HG03520 (cell line): Measurements from ENCODE around the gene COLGALT1.
"Not testable (repeated sequence)": the region's sequence is repeated elsewhere in the genome, so short reads cannot be mapped to it uniquely, and the experiment has no call there.

Experiments used
- ATAC-seq: cut with Tn5 transposase; IDR thresholded peaks from one replicate; pipeline ENCODE4 v1.9.1; 2021; ENCODE audit warnings: mild to moderate bottlenecking, moderate library complexity; ENCODE audit not compliant: unreplicated experiment

Gene COLGALT1

DNA sequence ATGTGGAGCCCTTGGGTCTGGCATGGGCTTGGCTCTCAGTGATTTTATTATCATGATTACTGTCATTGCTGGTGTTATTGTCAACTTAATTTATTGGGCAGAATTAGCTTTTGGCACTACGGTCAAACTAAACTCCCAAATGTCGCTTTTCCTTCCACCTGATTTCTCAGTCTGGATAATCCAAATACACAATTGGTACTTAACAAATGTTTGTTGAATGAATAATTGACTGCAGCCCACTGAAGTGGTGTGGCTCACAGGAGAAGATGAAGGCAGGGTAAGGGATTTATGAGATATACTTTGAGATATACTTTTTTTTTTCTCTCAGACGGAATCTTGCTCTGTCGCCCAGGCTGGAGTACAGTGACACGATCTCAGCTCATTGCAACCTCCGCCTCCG is 1.5 kb downstream of the COLGALT1 start:
- ATAC-seq = no peak

DNA sequence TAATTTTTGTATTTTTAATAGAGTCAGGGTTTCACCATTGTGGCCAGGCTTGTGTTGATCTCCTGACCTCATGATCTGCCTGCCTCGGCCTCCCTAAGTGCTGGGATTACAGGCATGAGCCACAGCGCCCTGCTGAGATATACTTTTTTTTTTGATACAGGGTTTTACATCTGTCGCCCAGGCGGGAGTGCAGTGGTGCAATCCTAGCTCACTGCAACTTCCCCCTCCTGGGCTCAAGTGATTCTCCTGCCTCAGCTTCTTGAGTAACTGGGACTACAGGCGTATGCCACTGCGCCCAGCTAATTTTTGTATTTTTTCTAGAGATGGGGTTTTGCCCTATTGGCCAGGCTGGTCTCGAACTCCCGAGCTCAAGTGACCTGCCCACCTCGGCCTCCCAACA is 2.0 kb downstream of the COLGALT1 start:
- no peak for ATAC-seq

GRCh38 chr19:17560205-17560595 is 4.8 kb downstream of the COLGALT1 start:
- no peak for ATAC-seq

- ATAC-seq = no peak
These were observed 6.6 kb downstream of the COLGALT1 start for GRCh38 chr19:17562097-17562496.

- ATAC-seq = no peak
These were observed 7.1 kb downstream of the COLGALT1 start for GRCh38 chr19:17562561-17562960.

DNA sequence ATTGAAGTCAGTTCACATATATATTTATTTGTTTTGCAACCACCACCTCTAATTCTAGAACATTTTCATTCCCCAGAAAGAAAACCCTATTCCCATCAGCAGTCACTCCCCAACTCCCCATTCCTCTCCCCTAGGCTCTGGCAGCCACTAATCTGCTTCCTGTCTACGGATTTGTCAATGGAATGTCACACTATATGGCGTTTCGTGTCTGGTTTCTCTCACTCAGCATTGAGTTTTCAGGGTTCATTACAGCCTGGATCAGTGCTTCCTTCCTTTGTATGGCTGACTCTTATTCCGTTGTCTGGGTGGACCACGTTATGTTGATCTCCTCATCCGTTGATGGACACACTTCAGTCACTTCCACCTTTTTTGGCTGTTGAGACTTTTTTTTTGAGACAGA is 9.3 kb downstream of the COLGALT1 start:
- ATAC-seq = no peak

- ATAC-seq = no peak
These were observed 10.2 kb downstream of the COLGALT1 start for GRCh38 chr19:17565611-17566010.

GRCh38 chr19:17567940-17568339 is 12.5 kb downstream of the COLGALT1 start:
- no peak for ATAC-seq

DNA sequence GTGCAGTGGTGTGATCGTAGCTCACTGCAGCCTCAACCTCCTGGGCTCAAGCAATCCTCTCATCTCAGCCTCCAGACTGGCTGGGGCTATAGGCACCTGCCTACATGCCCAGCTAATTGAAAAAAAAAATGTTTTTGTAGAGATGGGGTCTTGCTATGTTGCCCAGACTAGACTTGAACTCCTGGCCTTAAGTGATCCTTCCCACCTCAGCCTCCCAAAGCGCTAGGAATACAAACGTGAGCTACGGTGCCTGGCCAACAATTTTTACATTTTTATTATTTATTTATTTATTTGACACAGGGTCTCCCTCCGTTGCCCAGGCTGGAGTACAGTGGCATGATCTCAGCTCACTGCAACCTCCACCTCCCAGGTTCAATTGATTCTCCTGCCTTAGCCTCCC is 14.8 kb downstream of the COLGALT1 start:
- not testable (repeated sequence) for ATAC-seq

DNA sequence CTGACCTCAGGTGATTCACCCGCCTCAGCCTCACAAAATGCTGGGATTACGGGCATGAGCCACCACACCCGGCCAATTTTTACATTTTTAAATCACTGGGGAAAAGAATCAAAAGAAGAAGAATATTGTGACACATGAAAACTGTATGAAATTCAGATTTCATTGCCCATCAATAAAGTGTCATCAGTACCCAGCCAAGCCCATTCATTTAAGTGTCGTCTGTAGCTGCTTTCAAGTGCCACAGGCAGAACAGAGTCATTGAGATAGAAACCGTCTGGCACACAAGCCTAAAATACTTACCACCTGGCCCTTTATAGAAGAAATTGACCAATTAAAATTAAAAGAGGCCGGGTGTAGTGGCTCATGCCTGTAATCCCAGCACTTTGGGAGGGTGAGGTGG is 15.3 kb downstream of the COLGALT1 start:
- no peak for ATAC-seq

DNA sequence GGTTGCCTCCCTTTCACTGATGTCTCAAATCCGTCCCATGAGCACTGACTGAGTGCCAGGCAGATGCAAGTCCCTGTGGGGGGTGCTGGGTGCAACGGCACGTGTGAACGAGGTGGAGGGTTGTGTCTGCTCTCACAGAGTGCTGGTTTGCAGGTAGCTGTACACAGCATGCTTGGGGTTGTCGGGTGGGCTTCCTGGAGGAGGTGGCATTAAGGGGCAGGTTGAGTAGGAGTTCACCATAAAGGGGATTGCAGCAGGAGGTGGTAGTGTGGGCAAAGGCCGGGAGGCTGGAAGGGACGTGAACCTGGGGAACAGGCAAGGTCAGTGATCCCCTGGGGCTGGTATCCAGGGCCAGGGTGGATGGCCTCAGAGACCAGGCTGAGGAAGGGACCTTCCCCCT is 17.2 kb downstream of the COLGALT1 start:
- ATAC-seq = no peak

DNA sequence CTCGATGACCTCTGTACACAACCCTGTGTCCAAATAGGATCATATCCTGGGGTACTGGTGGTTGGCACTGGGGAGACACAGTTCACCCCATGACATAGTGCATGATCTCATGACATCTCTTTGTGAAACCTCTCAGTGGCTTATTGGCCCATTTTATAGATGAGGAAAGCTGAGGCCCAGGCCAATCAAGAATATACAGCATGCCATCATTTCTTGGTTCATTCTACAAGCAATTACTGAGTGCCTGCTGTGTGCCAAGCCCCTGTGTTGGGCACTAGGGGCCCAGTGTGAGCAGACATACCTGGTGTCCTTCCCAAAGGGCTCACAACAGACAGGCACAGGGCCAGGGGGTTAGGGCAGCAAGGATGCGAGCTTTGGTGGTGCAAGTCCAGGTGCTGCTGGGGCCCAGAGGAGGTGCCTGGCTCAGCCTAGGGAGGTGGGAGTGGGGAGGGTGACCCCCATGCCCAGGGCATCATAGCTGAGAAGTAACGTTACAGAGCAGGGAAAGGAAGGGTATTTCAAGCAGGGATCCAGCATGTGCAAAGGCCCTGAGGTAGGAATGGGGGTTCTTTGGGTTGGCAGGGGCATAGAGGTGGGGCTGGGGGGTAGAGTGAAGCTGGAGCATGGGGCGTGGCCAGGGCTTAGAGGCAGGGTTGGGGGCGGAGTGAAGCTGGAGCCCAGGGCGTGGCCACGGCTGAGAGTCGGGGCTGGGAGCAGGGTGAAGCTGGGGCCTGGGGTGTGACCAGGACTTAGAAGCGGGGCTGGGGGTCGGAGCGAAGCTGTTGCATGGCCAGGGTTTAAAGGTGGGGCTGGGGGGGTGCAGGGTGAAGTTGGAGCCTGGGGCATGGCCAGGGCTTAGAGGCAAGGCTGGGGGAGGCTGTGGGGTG is 20.7 kb downstream of the COLGALT1 start:
- no peak for ATAC-seq

DNA sequence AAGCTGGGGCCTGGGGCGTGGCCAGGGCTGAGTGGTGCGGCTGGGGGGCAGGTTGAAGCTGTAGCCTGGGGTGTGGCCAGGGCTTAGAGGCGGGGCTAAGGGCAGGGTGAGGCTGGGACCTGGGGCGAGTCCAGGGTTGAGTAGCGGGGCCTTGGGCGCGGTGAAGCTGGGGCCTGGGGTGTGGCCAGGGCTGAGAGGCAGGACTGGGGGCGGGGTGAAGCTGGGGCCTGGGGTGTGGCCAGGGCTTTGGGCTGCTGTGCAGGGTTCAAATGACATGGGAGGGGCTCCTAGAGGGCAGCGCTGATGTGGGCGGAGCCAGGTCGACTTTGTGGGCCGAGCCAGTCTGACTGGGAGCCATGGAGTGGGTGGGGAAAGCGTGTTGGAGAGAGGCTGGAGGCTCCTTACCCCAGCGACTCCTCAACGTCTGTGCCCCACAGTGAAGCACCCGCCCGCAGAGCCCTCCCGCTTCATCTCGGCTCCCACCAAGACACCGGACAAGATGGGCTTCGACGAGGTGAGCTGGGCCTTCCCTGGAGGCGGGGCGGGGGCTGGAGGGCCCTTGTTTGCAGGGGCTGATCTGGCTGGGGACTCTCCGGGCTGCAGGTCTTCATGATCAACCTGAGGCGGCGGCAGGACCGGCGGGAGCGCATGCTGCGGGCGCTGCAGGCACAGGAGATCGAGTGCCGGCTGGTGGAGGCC is 21.5 kb downstream of the COLGALT1 start:
- no peak for ATAC-seq

DNA sequence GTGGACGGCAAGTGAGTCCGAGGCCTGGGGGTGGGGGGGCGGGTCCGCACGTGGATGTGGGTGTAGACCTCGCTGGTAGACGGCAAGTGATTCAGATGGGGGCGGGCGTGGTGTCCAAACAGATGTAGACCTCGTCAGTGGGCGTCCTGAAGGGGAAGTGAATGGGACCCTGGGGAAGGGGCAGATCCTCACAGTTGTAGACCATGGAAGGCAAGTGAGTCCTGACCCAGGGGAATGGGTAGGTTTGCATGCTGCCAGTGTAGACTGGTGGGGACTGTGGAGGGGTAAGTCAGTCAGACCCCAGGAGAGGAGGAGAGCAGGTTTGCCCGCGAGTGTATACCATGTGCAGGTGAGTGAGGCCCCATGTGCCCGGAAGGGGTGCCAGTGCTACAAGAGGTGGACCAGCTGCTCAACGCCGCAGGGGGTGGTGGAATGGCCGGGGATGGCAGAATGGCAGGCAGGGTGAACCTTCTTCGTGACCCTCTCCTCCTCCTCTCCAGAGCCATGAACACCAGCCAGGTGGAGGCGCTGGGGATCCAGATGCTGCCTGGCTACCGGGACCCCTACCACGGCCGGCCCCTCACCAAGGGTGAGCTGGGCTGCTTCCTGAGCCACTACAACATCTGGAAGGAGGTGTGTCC is 22.1 kb downstream of the COLGALT1 start:
- no peak for ATAC-seq

GRCh38 chr19:17579661-17580244 is 24.3 kb downstream of the COLGALT1 start:
- ATAC-seq = no peak

DNA sequence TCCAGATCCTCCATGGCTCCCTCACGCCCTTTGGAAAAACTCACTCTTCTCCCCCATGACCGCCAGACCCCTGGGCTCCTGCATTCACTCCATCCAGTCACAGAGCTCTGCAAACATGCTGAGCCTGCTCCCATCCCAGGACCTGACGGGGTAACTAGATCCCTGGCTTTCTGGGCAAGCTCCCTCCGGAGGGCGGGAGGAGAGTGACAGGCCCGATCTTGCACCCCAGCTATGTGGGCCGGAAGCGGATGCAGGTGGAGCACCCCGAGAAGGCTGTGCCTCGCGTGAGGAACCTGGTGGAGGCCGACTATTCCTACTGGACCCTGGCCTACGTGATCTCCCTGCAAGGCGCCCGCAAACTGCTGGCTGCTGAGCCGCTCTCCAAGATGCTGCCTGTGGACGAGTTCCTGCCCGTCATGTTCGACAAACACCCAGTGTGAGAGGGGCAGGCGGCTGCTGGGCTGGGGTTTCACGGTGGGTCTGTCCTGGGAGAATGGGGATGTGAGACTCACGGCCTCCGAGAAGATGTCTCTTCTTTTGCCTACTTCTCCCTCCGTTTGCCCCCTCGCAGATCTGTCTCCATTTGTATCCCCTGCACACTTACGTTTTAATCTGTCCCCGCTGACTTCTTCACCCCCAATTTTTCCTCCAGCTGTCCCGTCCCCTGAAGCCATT is 25.2 kb downstream of the COLGALT1 start:
- ATAC-seq = no peak

GRCh38 chr19:17581211-17581874 is 25.9 kb downstream of the COLGALT1 start:
- ATAC-seq = no peak

- no peak for ATAC-seq
These were observed 27.2 kb downstream of the COLGALT1 start for GRCh38 chr19:17582613-17583012.

GRCh38 chr19:17584132-17584531 is 28.7 kb downstream of the COLGALT1 start:
- no peak for ATAC-seq

DNA sequence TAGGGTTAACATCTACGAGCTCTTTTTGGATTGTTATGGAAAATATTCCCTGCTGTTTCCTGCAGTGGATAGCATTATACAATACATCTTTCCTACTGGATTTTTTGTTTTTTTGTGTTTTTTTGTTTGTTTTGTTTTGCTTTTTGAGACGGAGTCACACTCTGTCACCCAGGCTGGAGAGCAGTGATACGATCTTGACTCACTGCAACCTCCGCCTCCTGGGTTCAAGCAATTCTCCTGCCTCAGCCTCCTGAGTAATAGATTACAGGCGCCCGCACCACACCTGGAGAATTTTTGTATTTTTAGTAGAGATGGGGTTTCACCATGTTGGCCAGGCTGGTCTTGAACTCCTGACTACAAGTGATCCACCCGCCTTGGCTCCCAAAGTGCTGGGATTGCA is 29.9 kb downstream of the COLGALT1 start:
- not testable (repeated sequence) for ATAC-seq
